ENCODE data around the gene CUX1.
"Not testable (repeated sequence)": the region's sequence is repeated elsewhere in the genome, so short reads cannot be mapped to it uniquely, and the experiment has no call there.

Gene CUX1

DNA sequence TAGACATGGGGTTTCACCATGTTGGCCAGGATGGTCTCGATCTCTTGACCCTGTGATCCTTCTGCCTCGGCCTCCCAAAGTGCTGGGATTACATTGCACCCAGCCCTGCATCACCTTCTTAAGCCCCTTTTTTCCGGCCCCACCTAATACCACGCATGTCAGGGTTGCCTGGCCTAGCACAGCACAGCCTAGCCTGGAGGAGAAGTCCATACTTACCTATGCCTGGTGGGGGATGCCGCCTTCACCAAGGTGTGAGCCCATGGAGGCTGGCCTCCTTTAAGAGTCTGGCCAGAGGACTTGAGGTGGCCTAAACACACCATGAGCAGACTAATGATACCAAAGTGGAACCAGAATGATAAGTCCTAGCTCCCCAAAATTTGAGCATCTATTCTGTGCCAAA, 22.0 kb upstream of the CUX1 start:
- no peak for DNase-seq

DNA sequence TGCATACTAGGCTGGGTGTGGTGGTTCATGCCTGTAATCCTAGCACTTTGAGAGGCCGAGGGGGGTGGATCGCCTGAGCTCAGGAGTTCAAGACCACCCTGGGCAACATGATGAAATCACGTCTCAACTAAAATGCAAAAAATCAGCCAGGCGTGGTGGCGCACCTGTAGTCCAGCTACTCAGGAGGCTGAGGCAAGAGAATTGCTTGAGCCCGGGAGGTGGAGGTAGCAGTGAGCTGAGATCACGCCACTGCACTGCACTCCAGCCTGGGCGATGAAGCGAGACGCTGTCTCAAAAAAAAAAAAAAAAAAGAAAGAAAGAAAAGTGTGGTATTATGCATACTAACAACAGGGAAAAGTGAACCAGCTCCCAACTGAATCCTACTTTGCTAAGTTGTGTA, 19.3 kb upstream of the CUX1 start:
- DNase-seq, result not testable (repeated sequence)

DNA sequence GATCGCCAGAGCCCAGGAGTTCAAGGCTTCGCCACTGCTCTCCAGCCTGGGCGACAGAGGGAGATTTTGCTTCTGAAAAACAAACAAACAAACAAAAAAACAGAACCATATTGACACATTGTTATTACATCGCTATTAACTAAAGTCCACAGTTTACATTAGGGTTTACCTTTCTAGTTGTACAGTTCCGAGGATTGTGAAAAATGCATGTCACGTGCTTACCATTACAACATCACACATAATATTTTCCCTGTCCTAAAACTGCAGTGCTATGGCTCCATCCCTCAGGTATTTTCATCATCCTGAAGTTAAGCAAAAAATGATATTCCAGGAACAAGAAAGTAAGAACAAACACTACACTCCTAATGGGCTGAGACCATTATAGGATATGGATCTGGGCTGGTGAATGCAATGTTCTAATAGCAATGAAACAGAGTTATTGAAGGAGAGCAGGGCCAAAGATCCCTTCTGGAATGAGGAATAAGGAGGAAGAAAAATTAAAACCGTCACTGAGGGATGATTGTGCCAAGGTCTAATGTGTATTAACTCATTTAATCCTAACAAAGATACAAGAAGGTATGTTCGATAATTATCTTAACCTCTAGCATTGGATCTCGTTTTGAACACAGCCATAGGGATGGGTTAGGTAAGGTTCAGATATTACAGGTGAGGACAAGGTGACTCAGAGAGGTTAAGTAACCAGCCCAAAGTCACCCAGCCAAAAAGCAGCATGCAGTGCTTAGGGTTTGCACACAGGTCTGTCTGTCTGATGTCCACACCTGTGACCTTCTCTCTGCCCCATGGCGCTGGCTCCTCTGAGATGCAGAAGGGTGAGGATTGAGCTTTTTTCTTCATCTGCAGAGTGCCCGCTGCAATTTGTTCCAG, 14.0 kb upstream of the CUX1 start:
- DNase-seq, result no peak

DNA sequence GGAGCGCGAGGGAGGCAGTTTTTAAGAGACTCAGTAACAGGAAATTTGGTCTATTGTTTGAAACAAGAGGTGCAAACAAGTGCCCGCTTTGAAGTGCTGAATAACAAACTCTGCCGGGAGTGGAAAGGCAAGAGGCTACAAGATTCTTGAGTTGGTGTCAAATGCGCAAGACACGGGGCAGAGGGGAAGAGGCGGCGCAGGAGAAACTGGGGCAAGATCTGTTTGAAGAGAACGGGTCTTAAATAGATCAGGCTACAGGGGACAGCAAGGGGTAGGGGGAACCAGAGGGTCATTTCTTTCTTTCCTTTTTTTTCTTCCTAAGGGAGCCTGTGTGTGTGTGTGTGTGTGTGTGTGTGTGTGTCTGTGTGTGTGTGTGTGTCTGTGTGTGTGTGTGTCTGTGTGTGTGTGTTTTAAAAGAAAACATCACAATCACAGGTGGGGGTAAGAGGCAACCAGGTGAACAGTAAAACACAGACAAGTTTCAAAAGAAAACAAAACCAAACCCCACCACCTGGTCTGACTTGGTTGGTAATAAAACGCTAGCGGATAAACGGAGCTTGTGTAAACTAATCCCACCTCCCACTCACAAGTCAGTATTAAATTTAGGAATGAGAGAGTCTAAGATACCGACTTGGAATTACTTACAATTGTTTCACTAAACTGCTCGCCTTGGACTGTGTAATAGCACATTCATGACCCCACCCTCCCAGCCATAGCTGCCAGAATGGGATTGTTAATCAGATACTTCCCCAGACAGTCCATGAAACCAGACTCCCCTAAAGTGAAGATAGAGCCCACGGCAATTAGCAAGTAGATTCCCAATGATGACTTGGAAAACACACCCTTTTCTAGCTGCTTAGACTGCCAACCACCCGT, 13.1 kb upstream of the CUX1 start:
- DNase-seq, result peak; percentile 29

DNA sequence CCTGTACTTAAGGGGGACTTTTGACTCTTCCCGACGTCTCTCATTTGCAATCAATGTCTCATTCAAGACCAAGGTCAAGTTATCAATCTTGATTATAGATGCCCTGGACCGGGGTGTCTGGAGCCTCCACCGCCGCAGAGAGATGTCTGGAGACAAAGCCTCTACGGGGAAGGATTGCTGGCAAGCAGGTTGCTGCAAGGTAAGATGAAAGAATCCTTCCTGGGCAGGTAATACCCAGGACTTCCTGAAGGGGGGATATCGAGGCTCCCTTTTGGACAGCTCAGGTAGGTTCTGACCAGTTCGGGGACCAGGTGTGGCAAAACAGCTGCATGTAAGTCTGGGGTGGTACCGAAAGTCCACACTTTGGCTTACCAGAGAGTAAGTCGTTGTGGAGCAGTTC, 12.5 kb upstream of the CUX1 start:
- DNase-seq, result peak; percentile 19

DNA sequence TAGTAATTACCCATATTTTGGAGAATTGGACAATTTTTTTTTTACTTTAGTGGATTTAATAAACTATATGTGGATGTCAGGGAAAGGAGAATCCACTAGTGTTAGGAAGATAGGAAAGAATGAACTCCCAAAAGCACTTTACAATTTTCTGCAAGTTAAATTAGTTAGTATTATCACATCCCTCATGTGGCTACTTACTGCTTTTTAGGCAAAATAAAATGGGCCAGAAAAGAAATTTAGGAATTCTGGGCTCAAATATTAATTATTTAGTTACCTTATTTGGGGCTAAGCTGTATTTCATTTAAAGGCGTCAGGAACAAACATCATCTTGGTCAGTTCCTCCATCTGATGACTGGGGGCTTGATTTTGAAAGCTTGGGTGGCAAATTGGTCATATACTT, 4.8 kb upstream of the CUX1 start:
- DNase-seq, result no peak

DNA sequence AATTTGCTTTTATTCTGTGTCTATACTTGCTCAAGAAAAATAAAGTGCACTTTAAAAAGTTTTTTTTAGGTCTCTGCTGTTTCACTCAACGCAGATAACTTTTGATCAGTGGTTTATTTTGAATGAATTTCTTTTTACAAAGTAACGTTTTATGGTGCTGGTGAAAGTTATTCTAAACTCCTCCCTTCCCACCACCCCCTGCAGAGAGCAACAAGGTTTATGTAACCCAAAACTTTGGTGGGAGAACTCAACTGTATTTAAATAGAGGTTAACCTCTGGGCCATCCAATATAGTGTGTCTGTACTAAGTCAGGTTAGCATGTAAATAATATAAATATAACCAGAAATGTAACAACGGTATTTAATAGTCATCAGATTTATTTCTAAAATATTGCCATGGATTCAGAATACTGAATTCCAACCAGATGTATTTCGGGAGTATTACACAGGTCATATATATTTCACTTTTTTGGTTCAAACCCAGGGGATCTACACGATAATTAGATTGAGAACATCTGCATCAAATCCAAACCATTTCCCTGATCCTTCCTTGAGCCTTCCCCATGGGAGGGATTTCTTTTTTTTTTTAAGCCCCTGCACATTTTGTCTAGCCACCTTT, 3.9 kb upstream of the CUX1 start:
- no peak for DNase-seq

DNA sequence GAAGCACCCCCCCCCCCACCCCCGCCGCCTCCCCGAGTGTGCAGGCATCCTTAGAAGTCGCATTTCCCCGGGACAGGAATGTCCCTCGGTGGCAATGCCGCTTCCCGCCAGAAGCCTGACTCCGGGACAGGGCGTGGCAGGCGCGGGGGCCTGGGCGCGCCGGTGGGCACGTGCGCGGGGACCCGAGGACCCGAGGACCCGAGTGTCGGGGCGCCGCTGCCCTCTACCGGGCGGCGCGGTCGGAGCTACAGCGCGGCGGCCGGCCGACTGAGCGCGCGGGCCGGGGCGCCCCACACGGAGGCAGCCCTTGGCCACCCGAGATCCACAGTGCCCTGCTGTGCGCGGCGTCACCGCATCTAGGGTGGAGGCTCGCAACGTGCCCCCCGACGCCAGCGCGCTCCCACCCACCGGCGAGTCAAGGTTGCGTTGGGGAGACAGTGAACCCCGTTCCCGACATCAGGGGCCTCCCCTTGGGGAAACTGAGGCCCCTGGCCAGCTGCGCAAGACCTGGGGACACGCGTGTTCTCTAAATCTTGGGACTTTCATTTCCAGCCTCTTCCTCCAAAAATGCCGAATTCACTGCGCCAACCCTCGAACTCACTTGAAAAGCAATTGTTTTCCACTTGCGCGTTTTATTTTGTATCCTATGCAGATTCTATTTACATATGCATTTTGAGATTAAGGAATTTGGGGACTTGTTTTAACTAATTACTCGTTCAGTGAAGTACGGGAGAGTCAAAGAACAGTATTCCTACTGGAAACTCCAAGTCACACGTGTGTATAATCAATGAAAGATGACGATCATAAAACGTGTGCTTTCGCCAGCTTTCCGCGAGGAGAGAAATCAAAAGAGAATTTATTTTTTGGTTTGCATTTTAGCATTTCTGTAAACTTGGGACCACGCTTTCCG, 3.1 kb upstream of the CUX1 start:
- DNase-seq, result peak; percentile 65

DNA sequence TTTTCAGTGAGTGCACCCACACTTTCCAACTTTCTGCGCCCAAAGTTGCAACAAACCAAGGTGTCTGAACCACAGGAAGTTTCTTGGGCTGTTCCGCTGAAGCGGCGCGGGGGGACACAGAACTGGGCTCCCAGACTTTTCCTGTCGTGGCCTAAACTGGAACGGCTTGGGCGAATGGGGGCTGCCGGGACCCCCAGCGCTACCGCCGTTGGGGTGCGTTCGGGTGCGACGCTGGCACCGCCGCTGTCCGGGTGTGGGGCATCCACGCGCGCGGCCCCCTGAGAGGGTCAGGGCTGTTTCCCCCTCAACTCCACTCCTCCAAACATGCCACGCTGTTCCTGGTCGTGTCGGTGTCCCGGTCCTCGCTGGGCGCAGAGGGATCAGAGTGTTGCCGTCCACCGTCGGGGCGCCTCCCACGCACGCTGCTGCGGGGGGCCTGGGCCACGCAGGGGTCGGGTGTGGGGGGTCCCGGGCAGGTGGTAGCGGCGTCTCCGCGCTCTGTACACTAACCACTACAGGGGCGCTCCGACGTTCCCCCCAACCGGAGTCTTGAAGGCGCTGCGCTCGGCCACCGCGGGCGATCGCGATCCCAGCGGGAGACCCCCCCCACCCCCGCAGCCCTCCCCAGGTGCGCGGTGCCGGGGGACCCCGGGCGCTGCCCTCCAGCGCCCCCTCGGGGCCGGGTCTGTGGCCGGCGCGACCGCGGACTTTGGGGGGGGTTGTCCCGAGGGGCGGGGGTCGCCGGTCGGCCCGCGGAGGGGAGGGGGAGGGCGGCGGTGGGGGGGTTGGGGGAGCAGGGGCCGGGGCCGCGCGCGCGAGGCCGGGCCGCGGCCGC, 2.2 kb upstream of the CUX1 start:
- DNase-seq, result peak; percentile 66

DNA sequence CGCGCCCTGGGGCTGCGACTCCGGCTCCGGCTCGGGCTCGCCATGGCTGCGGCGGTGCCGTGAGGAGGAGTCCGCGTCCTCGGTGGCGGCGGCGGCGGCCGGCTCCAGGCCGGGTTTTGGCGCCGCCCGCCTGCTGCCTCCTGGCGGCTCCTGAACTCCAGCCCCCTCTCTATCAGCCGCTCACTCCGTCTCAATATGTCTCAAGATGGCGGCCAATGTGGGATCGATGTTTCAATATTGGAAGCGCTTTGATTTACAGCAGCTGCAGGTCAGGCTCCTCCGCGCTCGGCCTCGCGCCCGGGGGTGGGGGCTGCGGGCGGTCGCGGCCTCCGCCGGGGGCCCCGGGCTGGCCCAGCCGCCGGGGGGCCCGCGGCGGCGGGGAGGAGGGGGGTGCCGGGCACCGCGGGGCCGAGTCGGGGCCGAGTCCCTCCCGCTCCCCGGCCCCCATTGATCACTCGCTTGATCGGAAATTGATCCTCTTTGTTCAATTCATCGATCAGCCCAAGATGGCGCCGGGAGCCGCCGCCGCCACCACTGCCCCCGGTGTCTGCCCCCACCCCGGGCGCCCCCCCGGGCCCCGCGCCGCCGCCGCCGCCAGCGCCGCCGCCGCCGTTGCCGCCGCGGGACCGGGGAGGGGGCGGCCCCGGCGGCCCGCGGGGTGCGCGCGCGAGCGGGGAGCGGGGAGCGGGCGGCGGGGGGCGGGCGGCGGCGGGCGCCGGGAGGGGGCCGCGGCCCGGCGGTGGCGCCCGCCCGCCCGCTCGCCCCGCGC, 1.4 kb upstream of the CUX1 start:
- peak; percentile 77 for DNase-seq

DNA sequence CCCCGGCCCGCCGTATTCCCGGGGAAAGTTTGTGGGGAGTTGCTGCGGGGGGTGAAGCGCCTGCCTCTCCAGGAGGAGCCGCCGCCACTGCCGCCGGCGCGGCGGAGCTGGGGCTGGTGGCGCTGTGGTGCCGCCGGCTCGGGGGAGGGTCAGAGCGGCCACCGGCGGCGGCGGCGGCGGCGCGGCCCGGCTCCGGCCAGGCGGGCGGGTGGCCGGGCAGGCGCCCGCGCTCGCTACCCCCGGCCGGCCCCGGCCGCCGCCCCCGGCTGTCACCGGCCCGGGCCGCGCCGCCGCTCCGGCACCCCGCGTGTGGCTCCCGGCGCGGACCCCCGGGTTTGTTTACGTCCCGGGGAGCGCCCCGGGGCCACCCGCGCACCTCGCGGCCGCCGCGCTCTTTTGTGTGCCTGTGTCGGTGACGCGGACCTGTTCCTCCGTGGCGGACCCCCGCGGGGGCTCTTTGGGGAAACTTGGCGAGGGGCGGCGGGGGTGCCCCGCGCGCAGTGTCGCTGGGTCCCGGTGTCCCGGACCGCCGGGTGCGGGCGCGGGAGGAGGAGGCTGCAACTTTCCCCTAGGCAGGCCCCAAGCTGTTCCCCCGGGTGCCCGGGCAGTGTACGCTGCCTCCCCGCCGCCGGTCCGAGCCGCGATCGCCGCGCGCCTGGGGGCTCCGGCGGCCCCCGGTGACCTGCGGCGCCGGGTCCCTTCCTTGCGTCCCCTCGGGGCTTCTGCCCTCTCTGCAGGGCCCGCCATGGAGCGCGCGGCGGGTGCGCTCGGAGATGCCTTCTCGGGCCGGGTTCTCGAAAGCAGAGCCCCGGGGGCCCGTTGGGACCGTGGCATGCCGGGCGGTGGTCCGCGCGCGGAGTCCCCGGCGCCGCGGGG, 593 bp upstream of the CUX1 start:
- DNase-seq, result peak; percentile 15

DNA sequence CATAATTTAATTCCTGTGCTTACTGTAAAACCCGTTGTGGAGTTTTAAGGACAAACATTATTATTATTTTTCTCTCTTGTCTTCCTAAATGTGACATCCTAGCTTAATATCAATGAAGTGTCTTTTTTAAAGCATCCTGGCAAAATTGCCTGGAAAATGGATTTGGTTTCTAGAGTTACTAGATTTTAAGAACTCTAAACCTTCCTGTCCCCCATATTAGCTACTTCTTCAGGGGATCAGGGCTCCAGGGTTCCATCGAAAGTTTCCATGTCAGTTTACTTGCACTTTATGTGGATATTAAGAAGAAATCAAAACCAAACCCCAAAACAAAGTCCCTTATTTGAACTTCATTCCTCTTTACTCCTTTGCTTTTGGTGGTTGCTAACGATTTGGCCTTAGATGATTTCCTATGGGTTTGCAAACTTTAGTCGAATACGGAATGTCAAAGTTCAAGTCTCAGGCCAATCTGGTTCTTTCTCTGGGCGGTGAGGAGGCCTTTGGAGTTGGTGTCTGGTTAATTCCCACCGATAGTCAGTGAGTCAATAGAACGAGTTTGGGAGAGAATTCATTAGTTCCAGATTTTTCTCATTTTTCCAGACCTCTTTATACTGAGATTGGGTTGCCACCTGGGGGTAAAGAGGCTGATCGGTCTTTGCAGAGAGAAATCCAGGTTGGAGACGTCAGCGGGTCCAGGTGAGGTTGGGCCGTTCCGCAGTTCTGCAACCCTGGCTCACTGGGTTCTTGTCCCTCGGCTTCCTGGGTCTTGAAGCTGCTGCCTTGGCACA, 1.1 kb downstream of the CUX1 start:
- no peak for DNase-seq

DNA sequence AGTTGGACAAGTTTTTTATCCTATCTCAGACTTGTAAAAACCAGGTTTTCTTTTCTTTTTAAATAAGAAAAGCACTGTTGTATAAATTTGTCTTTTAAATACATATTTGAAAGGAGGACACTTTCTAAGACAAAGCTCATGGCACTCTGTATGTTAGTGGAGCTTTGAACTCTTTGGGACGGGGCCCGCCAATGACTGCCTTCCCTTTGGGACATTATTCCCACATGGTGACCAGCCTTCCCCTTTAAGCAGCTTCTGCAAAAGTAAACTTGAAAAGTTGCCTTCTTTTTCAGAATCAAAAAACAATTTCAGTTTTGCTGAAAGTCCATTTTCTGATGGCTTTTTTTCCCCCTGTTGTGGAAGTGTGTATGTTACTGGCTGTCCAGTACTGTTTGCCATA, 1.8 kb downstream of the CUX1 start:
- DNase-seq, result no peak

DNA sequence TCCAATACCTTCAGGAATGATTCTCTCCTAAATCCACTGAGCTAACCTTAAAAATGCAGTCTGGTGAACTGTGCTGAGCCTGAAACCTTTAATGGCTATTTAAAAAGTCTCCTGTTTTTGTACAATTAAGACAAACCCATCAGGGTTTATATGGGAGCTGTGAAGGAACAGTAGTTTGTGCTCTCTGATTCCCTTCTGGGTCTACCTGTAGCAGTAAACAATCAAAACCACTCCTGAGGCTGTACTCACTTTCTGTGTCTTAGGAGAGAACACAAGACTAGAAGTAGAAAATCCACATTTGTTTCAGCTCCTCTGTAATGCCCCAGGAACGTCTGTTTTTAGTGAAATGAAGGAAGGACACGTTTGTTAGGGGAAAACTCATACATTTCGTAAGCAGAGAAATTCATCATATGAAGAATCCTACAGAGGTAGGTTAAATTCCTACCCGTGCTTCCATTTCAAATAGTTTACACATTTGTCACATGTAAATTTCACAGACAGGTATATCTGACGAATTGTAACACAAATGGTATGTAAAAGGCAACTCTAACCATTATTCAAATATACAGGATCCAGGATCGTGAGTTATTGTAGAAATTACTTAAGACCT, 2.6 kb downstream of the CUX1 start:
- no peak for DNase-seq

DNA sequence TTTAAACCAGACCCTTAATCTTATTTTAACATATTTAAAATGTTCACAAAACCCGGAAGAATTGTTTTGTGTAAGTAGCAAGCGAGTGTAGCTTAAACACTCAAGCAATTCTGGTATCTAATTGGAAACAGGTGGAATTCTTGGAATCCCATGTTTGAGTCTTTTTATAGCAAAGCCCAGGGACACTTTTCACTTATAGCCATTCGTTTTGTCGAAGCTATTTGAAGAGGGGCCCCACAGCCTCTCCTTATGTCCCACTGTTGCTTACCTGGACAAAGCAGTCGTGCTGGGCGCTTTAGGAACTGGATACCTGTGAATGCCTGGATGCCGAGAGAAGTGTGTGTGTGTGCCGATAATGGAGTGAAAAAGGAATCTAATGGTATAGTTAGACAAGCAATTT, 3.3 kb downstream of the CUX1 start:
- DNase-seq, result no peak

DNA sequence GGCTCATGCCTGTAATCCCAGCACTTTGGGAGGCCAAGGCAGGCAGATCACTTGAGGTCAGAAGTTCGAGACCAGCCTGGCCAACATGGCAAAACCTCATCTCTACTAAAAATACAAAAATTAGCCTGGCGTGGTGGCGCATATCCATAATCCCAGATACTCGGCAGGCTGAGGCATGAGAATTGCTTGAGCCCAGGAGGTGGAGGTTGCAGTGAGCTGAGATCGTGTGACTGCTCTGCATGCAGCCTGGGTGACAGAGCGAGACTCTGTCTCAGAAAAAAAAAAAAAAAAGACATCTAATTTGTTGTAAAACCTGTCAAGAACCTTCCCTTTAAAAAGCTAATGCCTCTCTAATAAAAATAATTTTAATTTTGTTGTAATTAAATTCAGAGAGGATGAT, 5.2 kb downstream of the CUX1 start:
- not testable (repeated sequence) for DNase-seq

DNA sequence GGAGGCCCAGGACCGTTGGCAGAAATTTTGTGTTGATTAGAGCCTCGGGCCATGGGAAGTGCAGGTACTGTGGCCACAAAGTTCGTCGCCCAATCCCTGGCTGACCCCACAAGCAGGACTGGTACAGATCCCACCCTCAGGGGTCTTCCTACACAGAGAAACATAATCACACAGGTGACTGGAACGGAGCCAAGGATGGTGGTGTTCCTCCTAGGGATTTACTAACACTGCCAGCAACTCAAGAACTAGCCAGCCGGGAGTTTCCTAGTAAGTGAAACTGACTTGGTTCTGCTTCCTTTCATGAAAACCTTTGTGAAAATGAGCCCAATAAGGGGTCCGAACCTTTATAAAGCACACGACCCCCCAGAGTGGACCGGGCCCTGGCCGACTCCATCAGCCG, 5.7 kb downstream of the CUX1 start:
- DNase-seq, result no peak

DNA sequence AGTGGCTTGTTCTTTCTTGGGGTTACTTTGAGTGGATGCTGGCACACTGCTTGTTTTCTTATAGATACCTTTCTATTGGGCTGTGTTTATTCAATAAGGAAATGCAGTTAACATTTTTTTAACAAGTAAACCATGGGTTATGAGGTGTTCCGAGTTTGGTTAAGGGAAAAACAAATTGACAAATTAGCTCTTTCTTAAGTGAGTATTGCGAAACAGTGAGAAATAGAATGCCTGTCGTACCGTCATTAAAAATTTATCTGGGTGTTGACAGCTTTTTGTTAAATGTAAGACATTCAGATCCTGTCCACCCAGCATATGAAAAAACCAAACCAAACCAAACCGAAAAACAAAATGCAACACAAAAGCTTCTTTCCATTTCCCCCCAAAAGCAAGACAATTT, 6.2 kb downstream of the CUX1 start:
- no peak for DNase-seq
